Heart left ventricle (tissue), 16 donors: ENCODE measurements around the gene ACAD11. TPM values are rescaled to one million over a fixed set of nuclear protein-coding genes. Genes with fewer than 3 reads are reported as not detected.

ENCODE experiments used
- ATAC-seq, 4 donors: fragments of 200-7000 bp; cut with Tn5 transposase; one replicate each; pipeline ENCODE4 v1.9.1; 2020 to 2022; ENCODE audit warnings: moderate library complexity in 4 of 4, mild to moderate bottlenecking in 3 of 4, moderate number of reproducible peaks in 1 of 4
- DNase-seq, 5 donors: peaks; one replicate each; pipeline ENCODE4 v3.0.0-alpha.2; 2020
- H3K27ac ChIP-seq, 12 donors: fragments of 200-600 bp; sonication (generic) in 4 of 12; one replicate each; pipeline versions ENCODE4 v1.5.0 to v1.8.0; 2016 to 2022; ENCODE audit warnings: mild to moderate bottlenecking in 2 of 12
- H3K27me3 ChIP-seq, 9 donors: fragments of 200-600 bp; sonication (generic) in 2 of 9; one replicate each; pipeline versions ENCODE4 v1.5.1 to v1.8.0; 2016 to 2022; ENCODE audit warnings: mild to moderate bottlenecking in 3 of 9
- H3K36me3 ChIP-seq, 9 donors: fragments of 200-600 bp; sonication (generic) in 2 of 9; one replicate each; pipeline versions ENCODE4 v1.5.0 to v1.8.0; 2018 to 2022; ENCODE audit warnings: mild to moderate bottlenecking in 2 of 9
- H3K4me1 ChIP-seq, 12 donors: fragments of 200-600 bp; sonication (generic) in 4 of 12; one replicate each; pipeline versions ENCODE4 v1.5.0 to v1.8.0; 2016 to 2022; ENCODE audit warnings: mild to moderate bottlenecking in 3 of 12
- H3K4me3 ChIP-seq, 12 donors: fragments of 200-600 bp; sonication (generic) in 4 of 12; one replicate each; pipeline versions ENCODE4 v1.5.0 to v1.8.0; 2017 to 2022; ENCODE audit warnings: mild to moderate bottlenecking in 9 of 12, moderate library complexity in 4 of 12
- H3K9me3 ChIP-seq, 12 donors: fragments of 200-600 bp; sonication (generic) in 4 of 12; one replicate each; pipeline versions ENCODE4 v1.5.0 to v1.8.0; 2016 to 2022; ENCODE audit warnings: mild to moderate bottlenecking in 1 of 12
- CTCF ChIP-seq, 12 donors: fragments of 200-600 bp; sonication (generic) in 4 of 12; IDR thresholded peaks; one replicate each; pipeline versions ENCODE4 v1.5.0 to v1.8.0; 2018 to 2022; ENCODE audit warnings: antibody characterized with exemption in 12 of 12, mild to moderate bottlenecking in 5 of 12
- POLR2A ChIP-seq, 2 donors: fragments of 450-650 bp; IDR thresholded peaks; one replicate each; pipeline ENCODE4 v1.6.1; 2017; ENCODE audit warnings: antibody characterized with exemption in 2 of 2, mild to moderate bottlenecking in 2 of 2, moderate library complexity in 2 of 2
- WGBS, 4 donors: extraction: QIAGEN DNeasy Blood & Tissue Kit in 2 of 4; methylation state at CpG; one replicate each; pipeline versions ENCODE4 v1.1.5 to v1.1.7; 2013 to 2018; 5-methylcytosine and 5-hydroxymethylcytosine counted together
- intact Hi-C, 10 donors: fragments of 100-400 bp; cut with DNase I; formaldehyde crosslinking; loops; one replicate each; pipeline versions ENCODE4 v1.11.1 to v1.14.2; 2022
- polyA plus RNA-seq, 2 donors: library from polyadenylated mRNA; stranded (reverse); fragments of 200-250 nt; gene quantifications; one replicate each; pipeline ENCODE4 v1.2.3, GENCODE V29; 2013
- total RNA-seq, 9 donors: library from RNA; depleted of rRNA in 2 of 9; stranded (reverse); fragments of >200 nt in 2 of 9; fragmentation: NEBNext Ultra II Directional in 3 of 9; extraction: Animal tissue kit (Norgen Biotek cat#: 25700) in 3 of 9; gene quantifications; one replicate each; pipeline versions ENCODE4 v1.1.0 to v1.2.4, GENCODE V29; 2016 to 2023
- donor health status: ischemic (EF 13 %, LVEDD 7.1; RV severe dilation, severe dysfunction).
- donor health status: healthy with polysubstance abuse.
- donor health status: DM: no; HTN: yes; CAD: no.
- donor health status: DM: no; HTN: no; CAD: no.
- donor health status: ischemic (EF 25% LVEDD 6.9; RV normal size, moderate dysfunction).
- donor health status: ischemic (EF 25% LVEDD 5.7; RV mildly dilated, moderate dysfunction).
- donor health status: healthy.
- donor health status: DM: yes; HTN: yes; CAD: no.
- donor health status: ischemic (EF 35%, LVEDD 5.7; RV mildly dilated, moderate dysfunction).
- donor health status: nonischemic (EF 11% LVEDD 7.7; RV severe dilation, severe dysfunction).
- donor health status: DM: yes; HTN: yes; CAD: no.
- donor health status: PGD.
- donor health status: ischemic (EF 29% LVEDD 5.4; RV normal size, mild dysfunction).
- donor health status: nonischemic (EF 23%, LVEDD 6.1; RV moderate dilation, normal function).

ACAD11 gene
- total and polyA plus RNA-seq, 11 donors = 8.9 to 38.8 (median 23.1) TPM

GRCh38 chr3:132675408-132675807 lies 15.8 kb upstream of the ACAD11 start:
- no peaks in the 10 kb centered on the region for H3K9me3 ChIP-seq
- H3K27me3 ChIP-seq = no peaks in the 10 kb centered on the region
- ATAC-seq = no peak
- H3K27ac ChIP-seq = no peak overlapping the region
- DNase-seq = no peak
- no peak overlapping the region for H3K4me3 ChIP-seq
- no peaks in the 10 kb centered on the region for H3K4me1 ChIP-seq
- peaks cover 0 to 100% (median 100%) of the 10 kb centered on the region in 9 donors for H3K36me3 ChIP-seq
- TF ChIP-seq POLR2A (IDR thresholded peaks at IDR 0.05) = no peak
- no peak for TF ChIP-seq CTCF (IDR thresholded peaks at IDR 0.05)
- intact Hi-C loops = loop anchor here in 1 of 10 donors (5.0 kb wide), 1 partner anchor 42 kb away; no protein-coding TSS in a partner anchor

- DNase-seq = no peak
- H3K27me3 ChIP-seq = no peaks in the 10 kb centered on the region
- H3K27ac ChIP-seq = peak overlapping the region in 1 of 12 donors; percentile 5
- ATAC-seq = peak in 1 of 4 donors; percentile 11
- WGBS, 4 donors = 93 to 95% (median 94%) methylated on average over 5 of the region's 5 CpGs
- intact Hi-C loops = loop anchor here in 1 of 10 donors (10.0 kb wide), 1 partner anchor 45 kb away; no protein-coding TSS in a partner anchor
- no peak overlapping the region for H3K4me3 ChIP-seq
- H3K9me3 ChIP-seq = no peaks in the 10 kb centered on the region
- peaks cover 0 to 29% (median 14%) of the 10 kb centered on the region in 12 donors for H3K4me1 ChIP-seq
- H3K36me3 ChIP-seq = peaks cover 0 to 79% (median 57%) of the 10 kb centered on the region in 9 donors
- no peak for TF ChIP-seq CTCF (IDR thresholded peaks at IDR 0.05)
- TF ChIP-seq POLR2A (IDR thresholded peaks at IDR 0.05) = no peak
Measured at GRCh38 chr3:132669256-132669777, 9.7 kb upstream of the ACAD11 start.

GRCh38 chr3:132665230-132665745 lies 5.7 kb upstream of the ACAD11 start:
- intact Hi-C loops = loop anchor here in 1 of 10 donors (10.0 kb wide), 1 partner anchor 50 kb away; no protein-coding TSS in a partner anchor
- ATAC-seq = no peak
- no peak for DNase-seq
- Histone ChIP-seq H3K27ac (no peak overlapping the region), H3K9me3 (no peaks in the 10 kb centered on the region), H3K4me3 (no peak overlapping the region), H3K27me3 (no peaks in the 10 kb centered on the region), H3K36me3 (peaks cover 0 to 39% (median 17%) of the 10 kb centered on the region in 9 donors), H3K4me1 (peaks cover 0 to 60% (median 35%) of the 10 kb centered on the region in 12 donors)
- WGBS, 4 donors = 83 to 86% (median 84%) methylated on average over 3 of the region's 3 CpGs
- TF ChIP-seq CTCF (IDR thresholded peaks at IDR 0.05) (no peak), POLR2A (IDR thresholded peaks at IDR 0.05) (no peak)

- Histone ChIP-seq H3K4me3 (peak overlapping the region in 5 of 12 donors; percentile 73 to 91 (median 86)), H3K27me3 (no peaks in the 10 kb centered on the region), H3K27ac (no peak overlapping the region), H3K4me1 (peaks cover 0 to 54% (median 39%) of the 10 kb centered on the region in 12 donors), H3K9me3 (no peaks in the 10 kb centered on the region), H3K36me3 (peaks cover 0 to 18% (median 6%) of the 10 kb centered on the region in 9 donors)
- DNase-seq (no peak), ATAC-seq (no peak)
- no peak for TF ChIP-seq POLR2A (IDR thresholded peaks at IDR 0.05)
- intact Hi-C loops = loop anchor here in 3 of 10 donors (5.0 to 10.0 kb wide), 2 partner anchors 53 to 60 kb away; partner anchors contain the start of gene NPHP3 (in 2 of the 3)
Measured at GRCh38 chr3:132662212-132662611, 2.6 kb upstream of the ACAD11 start.
